Esophagus muscularis mucosa (tissue), 3 donors: ENCODE measurements around the gene SLC29A3.

Experiments
- CTCF ChIP-seq, 3 experiments: fragments of 200-600 bp in 2 of 3; fragments of 450-650 bp in 1 of 3; sonication (generic) in 2 of 3; IDR thresholded peaks; one replicate each; pipeline ENCODE4 v1.5.1; 2017 to 2019; ENCODE audit warnings: antibody characterized with exemption in 3 of 3, mild to moderate bottlenecking in 2 of 3, moderate library complexity in 1 of 3
- POLR2A ChIP-seq: fragments of 450-650 bp; IDR thresholded peaks from one replicate; pipeline ENCODE4 v1.6.1; 2017; ENCODE audit warnings: antibody characterized with exemption, moderate library complexity, mild to moderate bottlenecking, low read depth
- POLR2AphosphoS5 ChIP-seq, 2 donors: sonication (generic); formaldehyde crosslinking; IDR thresholded peaks; one replicate each; pipeline ENCODE4 v1.6.1; 2017; ENCODE audit warnings: antibody characterized with exemption in 2 of 2

DNA sequence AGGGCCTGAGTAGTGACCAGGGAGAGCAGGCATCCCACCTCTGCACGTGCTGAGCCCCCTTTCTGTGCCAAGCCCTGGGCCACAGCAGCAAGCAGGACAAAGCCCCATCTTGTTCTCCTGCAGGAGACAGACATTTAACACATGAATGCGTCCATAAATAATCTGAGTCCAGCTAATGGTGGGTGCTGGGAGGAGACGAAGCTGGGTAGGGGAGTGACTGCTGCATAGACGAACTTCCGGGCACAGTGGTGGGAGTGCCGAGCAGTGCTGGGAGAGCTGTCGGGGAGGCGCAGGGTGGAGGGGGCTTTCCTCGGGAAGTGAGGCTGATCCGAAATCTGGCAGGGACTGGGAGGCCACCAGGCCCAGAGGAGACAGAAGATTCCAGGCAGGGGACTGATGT is 35.2 kb upstream of the SLC29A3 start:
- TF ChIP-seq POLR2AphosphoS5 (IDR thresholded peaks at IDR 0.05) = no peak
- TF ChIP-seq CTCF (IDR thresholded peaks at IDR 0.05) = no peak
- no peak for TF ChIP-seq POLR2A
